Lower lobe of right lung (tissue), 2 donors: ENCODE data around the gene ASCC3. TPM values are rescaled to one million over a fixed set of nuclear protein-coding genes. Genes with fewer than 3 reads are reported as not detected.

ENCODE experiments used
- ATAC-seq, 2 donors: fragments of 200-7000 bp; cut with Tn5 transposase; one replicate each; pipeline ENCODE4 v1.9.1; 2020 to 2022; ENCODE audit warnings: mild to moderate bottlenecking in 2 of 2, moderate library complexity in 2 of 2
- DNase-seq: peaks from one replicate; pipeline ENCODE4 v3.0.0-alpha.2; 2020
- H3K27ac ChIP-seq: fragments of 200-600 bp; one replicate; pipeline ENCODE4 v1.8.0; 2022
- H3K27me3 ChIP-seq: fragments of 200-600 bp; one replicate; pipeline ENCODE4 v1.8.0; 2022; ENCODE audit warnings: low read depth
- H3K36me3 ChIP-seq: fragments of 200-600 bp; one replicate; pipeline ENCODE4 v1.8.0; 2022; ENCODE audit warnings: mild to moderate bottlenecking
- H3K4me1 ChIP-seq: fragments of 200-600 bp; one replicate; pipeline ENCODE4 v1.8.0; 2022
- H3K4me3 ChIP-seq: fragments of 200-600 bp; one replicate; pipeline ENCODE4 v1.8.0; 2022; ENCODE audit warnings: mild to moderate bottlenecking
- H3K9me3 ChIP-seq: fragments of 200-600 bp; one replicate; pipeline ENCODE4 v1.8.0; 2022
- intact Hi-C: fragments of 100-400 bp; cut with DNase I; formaldehyde crosslinking; loops from one replicate; pipeline ENCODE4 v1.11.0; 2022
- total RNA-seq: library from RNA; stranded (reverse); fragmentation: NEBNext Ultra II Directional; extraction: Animal tissue kit (Norgen Biotek cat#: 25700); gene quantifications from one replicate; pipeline ENCODE4 v1.2.1, GENCODE V29; 2021
- TF ChIP-seq, protein P1 (sequence below): fragments of 200-600 bp; IDR thresholded peaks from one replicate; pipeline ENCODE4 v1.8.0; 2022; ENCODE audit warnings: antibody characterized with exemption, mild to moderate bottlenecking
- donor health status: DM: no; HTN: yes; CAD: no; lungs with severe emphysema.

ASCC3 gene
- total RNA-seq, 1 donor from 2014 or later, result 34.8 TPM

DNA sequence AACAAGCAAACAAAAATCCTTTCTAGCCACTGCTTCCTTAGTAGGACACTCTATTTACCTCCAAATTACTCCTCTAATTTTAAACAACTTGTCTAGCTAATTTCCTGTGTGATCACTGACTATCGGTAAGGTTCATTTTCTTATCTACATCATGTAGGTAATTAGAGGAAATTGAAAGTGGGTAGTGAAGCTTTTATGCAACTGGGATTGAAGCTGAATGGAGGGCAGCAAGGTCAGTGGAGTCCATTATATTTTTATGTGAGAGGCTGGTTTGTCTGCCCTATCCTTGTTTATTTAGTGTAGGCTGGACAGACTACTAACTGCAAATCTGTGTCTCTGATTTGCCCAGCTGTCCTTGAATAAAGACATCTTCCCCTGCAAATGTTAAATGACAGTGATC, 327.9 kb downstream of the ASCC3 start:
- Histone ChIP-seq H3K9me3 (no peaks in the 10 kb centered on the region), H3K27ac (no peak overlapping the region), H3K4me3 (no peak overlapping the region), H3K36me3 (no peaks in the 10 kb centered on the region), H3K27me3 (no peaks in the 10 kb centered on the region), H3K4me1 (no peaks in the 10 kb centered on the region)
- intact Hi-C loops, result no loop called here
- ATAC-seq, result no peak
- no peak for DNase-seq
- TF ChIP-seq, protein P1, sequence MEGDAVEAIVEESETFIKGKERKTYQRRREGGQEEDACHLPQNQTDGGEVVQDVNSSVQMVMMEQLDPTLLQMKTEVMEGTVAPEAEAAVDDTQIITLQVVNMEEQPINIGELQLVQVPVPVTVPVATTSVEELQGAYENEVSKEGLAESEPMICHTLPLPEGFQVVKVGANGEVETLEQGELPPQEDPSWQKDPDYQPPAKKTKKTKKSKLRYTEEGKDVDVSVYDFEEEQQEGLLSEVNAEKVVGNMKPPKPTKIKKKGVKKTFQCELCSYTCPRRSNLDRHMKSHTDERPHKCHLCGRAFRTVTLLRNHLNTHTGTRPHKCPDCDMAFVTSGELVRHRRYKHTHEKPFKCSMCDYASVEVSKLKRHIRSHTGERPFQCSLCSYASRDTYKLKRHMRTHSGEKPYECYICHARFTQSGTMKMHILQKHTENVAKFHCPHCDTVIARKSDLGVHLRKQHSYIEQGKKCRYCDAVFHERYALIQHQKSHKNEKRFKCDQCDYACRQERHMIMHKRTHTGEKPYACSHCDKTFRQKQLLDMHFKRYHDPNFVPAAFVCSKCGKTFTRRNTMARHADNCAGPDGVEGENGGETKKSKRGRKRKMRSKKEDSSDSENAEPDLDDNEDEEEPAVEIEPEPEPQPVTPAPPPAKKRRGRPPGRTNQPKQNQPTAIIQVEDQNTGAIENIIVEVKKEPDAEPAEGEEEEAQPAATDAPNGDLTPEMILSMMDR, result no peak

DNA sequence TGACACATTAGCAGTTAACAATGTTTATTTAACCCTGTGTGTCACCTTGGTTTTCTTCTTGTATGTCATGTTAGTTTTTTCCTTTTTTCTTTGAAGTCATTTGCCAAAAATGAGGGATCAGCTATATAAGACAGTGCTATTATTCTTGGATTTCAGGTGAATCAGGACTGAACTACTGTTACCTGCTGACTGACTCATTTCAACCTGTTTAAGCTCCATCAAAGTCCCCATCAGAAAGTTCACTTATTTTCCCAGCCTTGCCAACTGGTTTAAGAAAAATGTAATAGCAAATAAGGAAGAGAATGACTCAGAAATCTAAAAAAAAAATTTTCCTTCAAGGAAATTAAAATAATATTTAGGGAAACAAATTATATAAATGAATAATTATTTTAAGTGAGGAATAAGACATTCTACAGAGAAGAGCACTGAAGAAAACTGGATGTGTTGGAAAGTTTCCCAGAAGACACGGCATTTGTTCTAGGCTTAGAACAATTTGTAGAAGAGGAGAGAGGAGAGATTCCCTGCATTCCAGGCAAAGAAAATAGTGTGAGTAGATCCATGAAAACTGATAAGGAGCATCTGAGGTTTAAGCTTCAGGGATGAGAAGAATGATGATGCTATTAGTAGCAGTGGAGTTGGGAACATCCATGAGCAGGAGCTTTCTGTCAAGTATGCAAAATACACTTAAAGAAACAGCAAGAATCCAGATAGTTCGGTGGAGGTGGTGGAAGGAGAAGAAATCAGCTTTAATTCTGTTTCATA, 331.5 kb downstream of the ASCC3 start:
- TF ChIP-seq, protein P1, result no peak
- H3K9me3 ChIP-seq, result no peaks in the 10 kb centered on the region
- H3K4me3 ChIP-seq, result no peak overlapping the region
- no peaks in the 10 kb centered on the region for H3K27me3 ChIP-seq
- H3K36me3 ChIP-seq, result no peaks in the 10 kb centered on the region
- DNase-seq, result no peak
- no peak for ATAC-seq
- no peak overlapping the region for H3K27ac ChIP-seq
- intact Hi-C loops, result no loop called here
- no peaks in the 10 kb centered on the region for H3K4me1 ChIP-seq

DNA sequence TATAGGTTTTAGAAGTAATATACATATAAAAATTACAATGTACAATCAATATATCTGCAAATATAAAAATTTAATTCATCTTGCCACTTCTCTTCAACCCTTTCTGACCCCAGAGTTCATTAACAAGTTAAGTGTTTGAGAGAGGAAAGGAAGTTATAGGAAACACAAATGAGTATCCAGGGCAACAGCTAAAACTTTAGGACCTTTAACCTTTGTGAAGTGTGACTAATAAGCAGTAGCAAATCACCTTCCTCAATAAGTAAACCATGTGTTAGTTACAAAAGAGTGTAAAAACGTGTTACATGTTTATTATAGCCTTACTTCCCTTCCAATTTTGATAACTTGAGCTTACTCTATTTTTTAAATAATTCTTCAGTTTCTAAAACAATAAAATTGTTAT, 343.0 kb downstream of the ASCC3 start:
- TF ChIP-seq, protein P1, result no peak
- intact Hi-C loops, result no loop called here

GRCh38 chr6:100518588-100518987, 362.5 kb downstream of the ASCC3 start:
- no peak overlapping the region for H3K4me3 ChIP-seq
- H3K27me3 ChIP-seq, result no peaks in the 10 kb centered on the region
- H3K9me3 ChIP-seq, result no peaks in the 10 kb centered on the region
- peaks cover 29% of the 10 kb centered on the region for H3K36me3 ChIP-seq
- DNase-seq (no peak), ATAC-seq (no peak)
- TF ChIP-seq, protein P1, result no peak
- intact Hi-C loops, result no loop called here
- H3K27ac ChIP-seq, result no peak overlapping the region
- no peaks in the 10 kb centered on the region for H3K4me1 ChIP-seq

More for the DNA sequence above, 343.0 kb downstream of the ASCC3 start:
- no peaks in the 10 kb centered on the region for H3K9me3 ChIP-seq
- no peak for ATAC-seq
- H3K27me3 ChIP-seq, result no peaks in the 10 kb centered on the region
- H3K27ac ChIP-seq, result no peak overlapping the region
- no peaks in the 10 kb centered on the region for H3K36me3 ChIP-seq
- H3K4me1 ChIP-seq, result no peaks in the 10 kb centered on the region
- no peak for DNase-seq
- no peak overlapping the region for H3K4me3 ChIP-seq

DNA sequence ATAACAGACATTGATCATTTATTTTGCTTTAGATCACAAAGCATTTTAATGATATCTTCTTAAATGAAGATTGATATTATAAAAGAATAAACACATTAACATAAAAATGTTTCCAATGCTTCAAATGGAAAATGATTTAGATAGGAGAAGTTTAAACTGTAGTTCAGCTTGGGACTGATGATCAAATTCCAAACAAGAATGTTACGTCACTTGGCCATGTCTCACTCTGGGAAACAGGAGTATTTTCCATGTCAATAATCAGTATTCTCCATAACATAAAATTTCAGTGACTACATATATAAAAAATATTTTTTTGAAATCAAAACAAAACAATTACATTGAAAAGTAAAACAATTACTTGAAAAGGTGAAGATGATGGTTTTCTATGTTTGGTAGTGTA, 363.5 kb downstream of the ASCC3 start:
- Histone ChIP-seq H3K4me1 (no peaks in the 10 kb centered on the region), H3K27ac (no peak overlapping the region), H3K27me3 (no peaks in the 10 kb centered on the region), H3K36me3 (peaks cover 34% of the 10 kb centered on the region), H3K4me3 (no peak overlapping the region), H3K9me3 (no peaks in the 10 kb centered on the region)
- TF ChIP-seq, protein P1, result no peak
- intact Hi-C loops, result no loop called here
- DNase-seq, result no peak
- no peak for ATAC-seq
